Measurements from ENCODE around the gene PARVB.

DNA sequence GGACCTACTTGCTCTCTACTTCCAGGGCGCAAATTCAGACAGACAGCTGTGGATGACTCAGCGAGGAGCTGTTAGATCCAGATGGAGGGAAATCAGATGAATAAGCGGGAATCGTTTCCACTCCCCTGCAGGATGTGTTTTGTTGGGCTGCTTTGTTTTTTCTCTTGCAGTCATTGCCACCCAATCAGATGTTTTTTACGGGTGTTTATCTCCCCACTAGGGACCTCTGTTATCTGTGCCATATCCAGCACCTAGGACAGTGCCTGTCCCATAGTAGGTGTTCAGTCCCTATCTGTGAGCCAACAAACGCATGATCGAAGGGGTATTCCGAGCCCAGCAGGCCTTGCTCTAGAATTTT, 105.5 kb downstream of the PARVB start:
- TF ChIP-seq POLR2A (IDR thresholded peaks at IDR 0.05; ENCODE audit: low read length): no peak
- TF ChIP-seq GATA1 (IDR thresholded peaks at IDR 0.05; ENCODE audit: low read depth, low read length): no peak

All from erythroblast (primary cell).